MM.1S (cell line): ENCODE measurements around the gene SPI1.

Experiments used
- DNase-seq: peaks from one replicate; pipeline ENCODE4 v3.0.0-alpha.2; 2015
- H2AFZ ChIP-seq: fragments of 300-600 bp; sonication (generic); 2 replicates; pipeline ENCODE4 v1.6.0; 2016; ENCODE audit warnings: antibody characterized with exemption, low read length
- H3F3A ChIP-seq: fragments of 300-600 bp; sonication (generic); 2 replicates; pipeline ENCODE4 v1.6.1; 2016; ENCODE audit warnings: mild to moderate bottlenecking, antibody characterized with exemption, low read length, moderate library complexity, mixed read lengths; ENCODE audit not compliant: insufficient read depth
- H3K27ac ChIP-seq: fragments of 300-600 bp; sonication (generic); 2 replicates; pipeline ENCODE4 v1.5.1; 2016; ENCODE audit warnings: mild to moderate bottlenecking, low read length
- H3K27me3 ChIP-seq: fragments of 300-600 bp; sonication (generic); replicated peaks from 2 replicates; pipeline ENCODE4 v1.6.0; 2016; ENCODE audit warnings: low read length; ENCODE audit not compliant: insufficient read depth
- H3K36me3 ChIP-seq: fragments of 300-600 bp; sonication (generic); replicated peaks from 2 replicates; pipeline ENCODE4 v1.6.1; 2016; ENCODE audit warnings: mild to moderate bottlenecking, low read length, mixed read lengths; ENCODE audit not compliant: insufficient read depth
- H3K4me1 ChIP-seq: fragments of 300-600 bp; sonication (generic); 2 replicates; pipeline ENCODE4 v1.6.1; 2016; ENCODE audit warnings: low read length, mixed read lengths
- H3K4me2 ChIP-seq: fragments of 300-600 bp; sonication (generic); 2 replicates; pipeline ENCODE4 v1.6.0; 2016; ENCODE audit warnings: low read depth, low read length
- H3K4me3 ChIP-seq: fragments of 300-600 bp; sonication (generic); 2 replicates; pipeline ENCODE4 v1.5.1; 2016; ENCODE audit warnings: low read length, mixed read lengths
- H3K79me2 ChIP-seq: fragments of 300-600 bp; sonication (generic); 2 replicates; pipeline ENCODE4 v1.6.1; 2016; ENCODE audit warnings: mixed run types, low read length, mixed read lengths
- H3K9ac ChIP-seq: fragments of 300-600 bp; sonication (generic); 2 replicates; pipeline ENCODE4 v1.6.1; 2016; ENCODE audit warnings: low read length, mixed read lengths
- H3K9me2 ChIP-seq: fragments of 300-600 bp; sonication (generic); replicated peaks from 2 replicates; pipeline ENCODE4 v1.6.1; 2016; ENCODE audit warnings: mild to moderate bottlenecking, low read length, mixed read lengths; ENCODE audit not compliant: insufficient read depth
- H3K9me3 ChIP-seq: fragments of 300-600 bp; sonication (generic); replicated peaks from 2 replicates; pipeline ENCODE4 v1.6.1; 2016; ENCODE audit warnings: mild to moderate bottlenecking, low read length, mixed read lengths; ENCODE audit not compliant: insufficient read depth
- H4K20me1 ChIP-seq: fragments of 300-600 bp; sonication (generic); 2 replicates; pipeline ENCODE4 v1.6.1; 2016; ENCODE audit warnings: mild to moderate bottlenecking, low read length, moderate library complexity, mixed read lengths; ENCODE audit not compliant: insufficient read depth
- CTCF ChIP-seq: fragments of 300-600 bp; sonication (generic); IDR thresholded peaks from 2 replicates; pipeline ENCODE4 v1.5.1; 2016; ENCODE audit warnings: antibody characterized with exemption, low read length, mixed read lengths
- EZH2 ChIP-seq: fragments of 300-600 bp; sonication (generic); optimal IDR thresholded peaks from 2 replicates; pipeline ENCODE3; 2017; ENCODE audit warnings: low read depth, mild to moderate bottlenecking, antibody characterized with exemption, low read length, mixed read lengths
- EZH2phosphoT487 ChIP-seq: fragments of 300-600 bp; sonication (generic); IDR thresholded peaks from 2 replicates; pipeline ENCODE4 v1.6.1; 2018; ENCODE audit warnings: antibody characterized with exemption, low read length

Gene SPI1

GRCh38 chr11:47415091-47415854 lies 36.9 kb upstream of the SPI1 start:
- no peaks in the 10 kb centered on the region for H3K27me3 ChIP-seq
- H3K4me3 ChIP-seq: no peak overlapping the region
- no peaks in the 10 kb centered on the region for H3K79me2 ChIP-seq
- no peak overlapping the region for H3K4me2 ChIP-seq
- no peaks in the 10 kb centered on the region for H3K4me1 ChIP-seq
- no peak for TF ChIP-seq EZH2
- no peak for TF ChIP-seq EZH2phosphoT487
- no peak for TF ChIP-seq CTCF
- no peaks in the 10 kb centered on the region for H3K9me2 ChIP-seq
- H3F3A ChIP-seq: no peaks in the 10 kb centered on the region
- peaks cover 5% of the 10 kb centered on the region; the same call in 1 of the 2 replicates for H3K36me3 ChIP-seq
- H3K27ac ChIP-seq: no peak overlapping the region
- no peak overlapping the region for H3K9ac ChIP-seq
- H4K20me1 ChIP-seq: no peaks in the 10 kb centered on the region
- H2AFZ ChIP-seq: no peak overlapping the region
- H3K9me3 ChIP-seq: no peaks in the 10 kb centered on the region
- DNase-seq: no peak

- H3K9me3 ChIP-seq: no peaks in the 10 kb centered on the region
- H3F3A ChIP-seq: no peaks in the 10 kb centered on the region
- no peak overlapping the region for H2AFZ ChIP-seq
- H3K4me3 ChIP-seq: no peak overlapping the region
- H3K9me2 ChIP-seq: no peaks in the 10 kb centered on the region
- H3K36me3 ChIP-seq: no peaks in the 10 kb centered on the region; the same call in 1 of the 2 replicates
- no peaks in the 10 kb centered on the region for H3K4me1 ChIP-seq
- no peak overlapping the region for H3K9ac ChIP-seq
- H3K27me3 ChIP-seq: no peaks in the 10 kb centered on the region
- no peak overlapping the region for H3K27ac ChIP-seq
- no peaks in the 10 kb centered on the region for H4K20me1 ChIP-seq
- DNase-seq: no peak
- H3K4me2 ChIP-seq: no peak overlapping the region
- TF ChIP-seq CTCF: no peak
- no peak for TF ChIP-seq EZH2
- no peak for TF ChIP-seq EZH2phosphoT487
- no peaks in the 10 kb centered on the region for H3K79me2 ChIP-seq
Observed at GRCh38 chr11:47414685-47415070, 36.3 kb upstream of the SPI1 start.

GRCh38 chr11:47413908-47414684 lies 35.7 kb upstream of the SPI1 start:
- DNase-seq: no peak
- Histone ChIP-seq H3K27ac (no peak overlapping the region), H3K9ac (no peak overlapping the region), H3K27me3 (no peaks in the 10 kb centered on the region), H3K4me1 (peaks cover 1% of the 10 kb centered on the region; the same call in 1 of the 2 replicates), H3K4me3 (no peak overlapping the region), H3K4me2 (no peak overlapping the region), H3K9me3 (no peaks in the 10 kb centered on the region), H3K36me3 (no peaks in the 10 kb centered on the region; the same call in 1 of the 2 replicates), H4K20me1 (no peaks in the 10 kb centered on the region), H2AFZ (no peak overlapping the region), H3K9me2 (no peaks in the 10 kb centered on the region), H3K79me2 (no peaks in the 10 kb centered on the region), H3F3A (no peaks in the 10 kb centered on the region)
- TF ChIP-seq EZH2phosphoT487 (no peak), EZH2 (no peak), CTCF (no peak)
